SK-N-SH (cell line): ENCODE measurements around the gene CRELD2. TPM values are rescaled to one million over a fixed set of nuclear protein-coding genes. Genes with fewer than 3 reads are reported as not detected.

Experiments
- CTCF ChIA-PET: fragments of 300-600, 350-600 bp; formaldehyde crosslinking; extraction: SDS; loops from one replicate; lab custom pipeline; 2021; lab: Yijun Ruan, JAX
- POLR2A ChIA-PET: fragments of 350-600 bp; sonication (Branson Sonifier 250); formaldehyde crosslinking; extraction: SDS; loops from one replicate; lab custom pipeline; 2020; ENCODE audit warnings: antibody characterized with exemption, inconsistent platforms; lab: Yijun Ruan, JAX
- DNase-seq: peaks from one replicate; pipeline ENCODE4 v3.0.0; 2012
- H2AFZ ChIP-seq: fragments of 200-600 bp; sonication (generic); 2 replicates; pipeline ENCODE4 v1.8.1; 2016; ENCODE audit warnings: antibody characterized with exemption, mild to moderate bottlenecking, low read depth
- H3F3A ChIP-seq: fragments of 200-600 bp; sonication (generic); replicated peaks from 2 replicates; pipeline ENCODE3; 2016; ENCODE audit warnings: antibody characterized with exemption, mild to moderate bottlenecking; ENCODE audit not compliant: insufficient read depth
- H3K27ac ChIP-seq, 2 experiments: fragments of 200-500 bp in 1 of 2; fragments of 200-600 bp in 1 of 2; sonication (Bioruptor generic) in 1 of 2; sonication (generic), shearing (Covaris generic) in 1 of 2; 2 replicates each; pipeline versions ENCODE4 v1.5.1 to v1.6.1; 2014 to 2016; ENCODE audit warnings: low read depth in 2 of 2, inconsistent platforms in 1 of 2, low read length in 1 of 2, mild to moderate bottlenecking in 1 of 2, mixed read lengths in 1 of 2
- H3K27me3 ChIP-seq: fragments of 200-600 bp; sonication (generic), shearing (Covaris generic); 2 replicates; pipeline ENCODE4 v1.6.1; 2016; ENCODE audit warnings: mixed run types; ENCODE audit not compliant: insufficient read depth
- H3K36me3 ChIP-seq, 2 experiments: fragments of 200-500 bp in 1 of 2; fragments of 200-600 bp in 1 of 2; sonication (Bioruptor generic) in 1 of 2; sonication (generic) in 1 of 2; replicated peaks in 1 of 2; 2 replicates each; pipeline versions ENCODE3 to v1.5.1; 2014 to 2016; ENCODE audit warnings: low read length in 1 of 2, mild to moderate bottlenecking in 1 of 2; ENCODE audit not compliant: insufficient read depth in 2 of 2, control insufficient read depth in 1 of 2
- H3K4me1 ChIP-seq, 2 experiments: fragments of 200-500 bp in 1 of 2; fragments of 200-600 bp in 1 of 2; sonication (Bioruptor generic) in 1 of 2; sonication (generic), shearing (Covaris generic) in 1 of 2; 2 replicates each; pipeline versions ENCODE4 v1.5.1 to v1.6.1; 2014 to 2016; ENCODE audit warnings: low read depth in 1 of 2, low read length in 1 of 2, mixed run types in 1 of 2; ENCODE audit not compliant: insufficient read depth in 2 of 2, control insufficient read depth in 1 of 2
- H3K4me2 ChIP-seq: fragments of 200-600 bp; sonication (generic), shearing (Covaris generic); 2 replicates; pipeline ENCODE4 v1.6.1; 2017; ENCODE audit warnings: mixed run types
- H3K4me3 ChIP-seq, 2 experiments: fragments of 200-500 bp in 1 of 2; fragments of 200-600 bp in 1 of 2; sonication (Bioruptor generic) in 1 of 2; sonication (generic), shearing (Covaris generic) in 1 of 2; 2 replicates each; pipeline versions ENCODE4 v1.5.1 to v1.8.1; 2014 to 2016; ENCODE audit warnings: low read depth in 2 of 2, inconsistent platforms in 1 of 2, low read length in 1 of 2, mild to moderate bottlenecking in 1 of 2, mixed read lengths in 1 of 2, moderate library complexity in 1 of 2
- H3K79me2 ChIP-seq: fragments of 200-600 bp; sonication (generic); 2 replicates; pipeline ENCODE4 v1.8.1; 2017; ENCODE audit warnings: mild to moderate bottlenecking; ENCODE audit not compliant: insufficient read depth
- H3K9ac ChIP-seq: fragments of 200-600 bp; sonication (generic); 2 replicates; pipeline ENCODE4 v1.6.1; 2017; ENCODE audit warnings: mixed run types
- H3K9me2 ChIP-seq: fragments of 200-600 bp; sonication (generic); 2 replicates; pipeline ENCODE4 v1.6.1; 2017; ENCODE audit warnings: mixed run types
- H3K9me3 ChIP-seq: fragments of 200-600 bp; sonication (generic); 2 replicates; pipeline ENCODE4 v1.6.1; 2017; ENCODE audit warnings: mixed run types, mild to moderate bottlenecking, moderate library complexity
- H4K20me1 ChIP-seq: fragments of 200-600 bp; sonication (generic); 2 replicates; pipeline ENCODE4 v1.6.1; 2017; ENCODE audit warnings: mild to moderate bottlenecking, mixed run types; ENCODE audit not compliant: insufficient read depth
- CTCF ChIP-seq: fragments of 200-600 bp; sonication (generic); IDR thresholded peaks from 2 replicates; pipeline ENCODE4 v1.6.1; 2017; ENCODE audit warnings: antibody characterized with exemption, mild to moderate bottlenecking, moderate library complexity
- FOSL2 ChIP-seq: IDR thresholded peaks from 2 replicates; pipeline ENCODE4 v1.4.0; 2012; ENCODE audit warnings: low read depth, mild to moderate bottlenecking, moderate library complexity, borderline replicate concordance
- FOXJ3 ChIP-seq: sonication (generic); formaldehyde crosslinking; IDR thresholded peaks from 2 replicates; pipeline ENCODE4 v1.5.1; 2020; ENCODE audit warnings: mild to moderate bottlenecking, missing genetic modification reagents
- FOXM1 ChIP-seq: IDR thresholded peaks from 2 replicates; pipeline ENCODE4 v1.4.0; 2012; ENCODE audit warnings: low read depth, mild to moderate bottlenecking
- GABPA ChIP-seq: IDR thresholded peaks from 2 replicates; pipeline ENCODE4 v1.4.0; 2012; ENCODE audit warnings: low read depth, mild to moderate bottlenecking
- GATA2 ChIP-seq: sonication (generic); formaldehyde crosslinking; IDR thresholded peaks from 2 replicates; pipeline ENCODE4 v1.5.0; 2020; ENCODE audit warnings: mild to moderate bottlenecking, missing genetic modification reagents
- IRF3 ChIP-seq: fragments of 150-350 bp; IDR thresholded peaks from 2 replicates; pipeline ENCODE4 v1.6.1; 2016; ENCODE audit warnings: mild to moderate bottlenecking, low read depth, low read length
- JUND ChIP-seq: IDR thresholded peaks from 2 replicates; pipeline ENCODE4 v1.4.0; 2012
- MAX ChIP-seq: IDR thresholded peaks from 2 replicates; pipeline ENCODE4 v1.4.0; 2012; ENCODE audit warnings: low read depth
- MEF2A ChIP-seq: IDR thresholded peaks from 2 replicates; pipeline ENCODE4 v1.4.0; 2012; ENCODE audit warnings: low read depth, borderline replicate concordance
- MXI1 ChIP-seq: IDR thresholded peaks from 2 replicates; pipeline ENCODE4 v1.6.1; 2012; ENCODE audit warnings: mild to moderate bottlenecking, low read depth, low read length, improper control_type of control experiment
- NFIC ChIP-seq: IDR thresholded peaks from 2 replicates; pipeline ENCODE4 v1.4.0; 2012; ENCODE audit warnings: borderline replicate concordance
- PBX3 ChIP-seq: IDR thresholded peaks from 2 replicates; pipeline ENCODE4; 2012
- RAD21 ChIP-seq: IDR thresholded peaks from 2 replicates; pipeline ENCODE4 v1.6.1; 2012; ENCODE audit warnings: mild to moderate bottlenecking, low read length
- REST ChIP-seq: IDR thresholded peaks from 2 replicates; pipeline ENCODE4 v1.6.1; 2012; ENCODE audit warnings: mild to moderate bottlenecking, low read depth, low read length, moderate library complexity
- RFX5 ChIP-seq: IDR thresholded peaks from 2 replicates; pipeline ENCODE4 v1.6.1; 2012; ENCODE audit warnings: mild to moderate bottlenecking, improper control_type of control experiment, low read length
- RXRA ChIP-seq: IDR thresholded peaks from 2 replicates; pipeline ENCODE4 v1.4.0; 2012; ENCODE audit warnings: low read depth, mild to moderate bottlenecking, borderline replicate concordance
- SMC3 ChIP-seq: IDR thresholded peaks from 2 replicates; pipeline ENCODE4 v1.6.1; 2012; ENCODE audit warnings: low read depth, low read length, improper control_type of control experiment
- TEAD4 ChIP-seq: IDR thresholded peaks from 2 replicates; pipeline ENCODE4 v1.4.0; 2012; ENCODE audit warnings: mild to moderate bottlenecking, borderline replicate concordance; ENCODE audit not compliant: insufficient read depth
- USF1 ChIP-seq: IDR thresholded peaks from 2 replicates; pipeline ENCODE4 v1.4.0; 2012; ENCODE audit warnings: low read depth, borderline replicate concordance
- USF2 ChIP-seq: fragments of 150-350 bp; IDR thresholded peaks from 2 replicates; pipeline ENCODE4 v1.6.1; 2017; ENCODE audit warnings: antibody characterized with exemption, low read length, low read depth, borderline replicate concordance
- WGBS: methylation state at CpG from one replicate; pipeline ENCODE4 v1.1.6; 2017; ENCODE audit warnings: low lambda C conversion rate; 5-methylcytosine and 5-hydroxymethylcytosine counted together
- polyA plus RNA-seq, 3 experiments: library from polyadenylated mRNA; depleted of rRNA; stranded (reverse); fragments of >200 nt; gene quantifications; 2 replicates each; pipeline ENCODE4 v1.2.3, GENCODE V29; 2012

The CRELD2 gene
- polyA plus RNA-seq, 1 of the 3 experiments (the other 2 are of a cell fraction), result 113 TPM

- TF ChIP-seq JUND, result no peak
- TF ChIP-seq, all 33 proteins: peak for 0
Observed at GRCh38 chr22:49955581-49956417, 37.4 kb downstream of the CRELD2 start (continued).

- Histone ChIP-seq H3K4me1 (peaks cover 18 to 47% of the 10 kb centered on the region in 2 experiments; a peak in 3 of 4 replicates), H3K36me3 (no peaks in the 10 kb centered on the region), H3K79me2 (peaks cover 4% of the 10 kb centered on the region; the same call in 1 of the 2 replicates), H3K27me3 (no peaks in the 10 kb centered on the region), H3K9ac (no peak overlapping the region), H3K4me3 (no peak overlapping the region), H3K9me2 (no peaks in the 10 kb centered on the region), H2AFZ (no peak overlapping the region), H3K4me2 (no peak overlapping the region), H4K20me1 (peaks cover under 1% of the 10 kb centered on the region; the same call in 1 of the 2 replicates), H3F3A (no peaks in the 10 kb centered on the region), H3K27ac (no peak overlapping the region), H3K9me3 (no peaks in the 10 kb centered on the region)
- POLR2A ChIA-PET, result no interaction called here
- CTCF ChIA-PET, result interaction anchor here (1.3 kb wide), 1 partner anchor 13 kb away, joined by 3 read pairs; no protein-coding TSS in a partner anchor
- DNase-seq, result no peak
- TF ChIP-seq REST (no peak), FOSL2 (no peak), RAD21 (no peak), RFX5 (no peak), USF1 (no peak), GABPA (no peak), USF2 (no peak), PBX3 (no peak), IRF3 (no peak), GATA2 (CRISPR knock-in tag) (no peak), RXRA (no peak), CTCF (no peak), MAX (no peak), MEF2A (no peak), SMC3 (no peak), FOXJ3 (CRISPR knock-in tag) (no peak), TEAD4 (no peak), NFIC (no peak), FOXM1 (no peak), MXI1 (no peak)
- 80% methylated on average over 9 of the region's 15 CpGs for WGBS
Observed at GRCh38 chr22:49956418-49956770, 38.0 kb downstream of the CRELD2 start.
